Stimulated activated naive CD8-positive, alpha-beta T cell treated with anti-CD3 and anti-CD28 coated beads, Interleukin-15, amount 100 ng/mL, for 72 hours (primary cell): ENCODE results near the gene ZNF407.

Experiments
- ATAC-seq: fragments of 150-1000 bp; cut with Tn5 transposase; 2 replicates; pipeline ENCODE4 v1.10.0; 2021; ENCODE audit warnings: mild to moderate bottlenecking, moderate library complexity
- DNase-seq, 2 donors: peaks; one replicate each; pipeline ENCODE4 v3.0.0; 2021 to 2022
- H3K27ac Mint-ChIP-seq, 2 donors: one replicate each; pipeline ENCODE4 v1.8.0; 2022; ENCODE audit warnings: mild to moderate bottlenecking in 2 of 2, mixed read lengths in 2 of 2, moderate library complexity in 2 of 2
- H3K27me3 Mint-ChIP-seq: one replicate; pipeline ENCODE4 v1.8.0; 2022; ENCODE audit warnings: mixed read lengths
- H3K4me1 Mint-ChIP-seq: one replicate; pipeline ENCODE4 v1.8.0; 2022; ENCODE audit warnings: mild to moderate bottlenecking, mixed read lengths
- H3K4me3 Mint-ChIP-seq, 2 donors: one replicate each; pipeline ENCODE4 v1.8.0; 2022; ENCODE audit warnings: mild to moderate bottlenecking in 2 of 2, mixed read lengths in 2 of 2, moderate library complexity in 1 of 2
- H3K9me3 Mint-ChIP-seq, 2 donors: one replicate each; pipeline ENCODE4 v1.8.0; 2022; ENCODE audit warnings: mixed read lengths in 2 of 2

ZNF407 gene

GRCh38 chr18:74981476-74981875 lies 383.8 kb downstream of the ZNF407 start:
- no peak overlapping the region for H3K4me3 Mint-ChIP-seq
- ATAC-seq (no peak), DNase-seq (no peak)
- H3K27me3 Mint-ChIP-seq = no peaks in the 10 kb centered on the region
- no peaks in the 10 kb centered on the region for H3K4me1 Mint-ChIP-seq
- no peaks in the 10 kb centered on the region for H3K9me3 Mint-ChIP-seq
- H3K27ac Mint-ChIP-seq = no peak overlapping the region

GRCh38 chr18:74982946-74983635 lies 385.4 kb downstream of the ZNF407 start:
- no peaks in the 10 kb centered on the region for H3K27me3 Mint-ChIP-seq
- H3K27ac Mint-ChIP-seq = no peak overlapping the region
- H3K4me1 Mint-ChIP-seq = no peaks in the 10 kb centered on the region
- no peaks in the 10 kb centered on the region for H3K9me3 Mint-ChIP-seq
- no peak for ATAC-seq
- no peak for DNase-seq
- H3K4me3 Mint-ChIP-seq = no peak overlapping the region

GRCh38 chr18:74989134-74989533 lies 391.5 kb downstream of the ZNF407 start:
- no peak overlapping the region for H3K4me3 Mint-ChIP-seq
- no peak overlapping the region for H3K27ac Mint-ChIP-seq
- no peaks in the 10 kb centered on the region for H3K9me3 Mint-ChIP-seq
- DNase-seq (no peak), ATAC-seq (no peak)
- H3K27me3 Mint-ChIP-seq = no peaks in the 10 kb centered on the region
- peaks cover 32% of the 10 kb centered on the region for H3K4me1 Mint-ChIP-seq

- Mint-ChIP-seq H3K27me3 (no peaks in the 10 kb centered on the region), H3K4me3 (peak overlapping the region in 1 of 2 donors; percentile 7), H3K27ac (no peak overlapping the region), H3K9me3 (no peaks in the 10 kb centered on the region), H3K4me1 (peaks cover 47% of the 10 kb centered on the region)
- ATAC-seq (no peak), DNase-seq (no peak)
Observed at GRCh38 chr18:74990563-74991081, 393.0 kb downstream of the ZNF407 start.

GRCh38 chr18:74994502-74995418 lies 397.1 kb downstream of the ZNF407 start:
- Mint-ChIP-seq H3K4me3 (peak overlapping the region; percentile 58 to 65), H3K27me3 (no peaks in the 10 kb centered on the region), H3K9me3 (no peaks in the 10 kb centered on the region), H3K4me1 (peaks cover 43% of the 10 kb centered on the region), H3K27ac (peak overlapping the region; percentile 82 to 94)
- DNase-seq = peak; percentile 7 to 16
- peak; percentile 89 for ATAC-seq

- Mint-ChIP-seq H3K27me3 (no peaks in the 10 kb centered on the region), H3K27ac (peak overlapping the region; percentile 80 to 94)
Observed at GRCh38 chr18:74995419-74995736, 397.7 kb downstream of the ZNF407 start.

GRCh38 chr18:74996055-74996454 lies 398.4 kb downstream of the ZNF407 start:
- Mint-ChIP-seq H3K27me3 (no peaks in the 10 kb centered on the region), H3K4me3 (no peak overlapping the region)

More at GRCh38 chr18:74995419-74995736, 397.7 kb downstream of the ZNF407 start:
- no peak for ATAC-seq
- no peak for DNase-seq
- Mint-ChIP-seq H3K9me3 (no peaks in the 10 kb centered on the region), H3K4me1 (peaks cover 40% of the 10 kb centered on the region), H3K4me3 (peak overlapping the region in 1 of 2 donors; percentile 58)

GRCh38 chr18:74996996-74997395 lies 399.3 kb downstream of the ZNF407 start:
- H3K4me3 Mint-ChIP-seq = no peak overlapping the region
- peaks cover 28% of the 10 kb centered on the region for H3K4me1 Mint-ChIP-seq
- no peaks in the 10 kb centered on the region for H3K9me3 Mint-ChIP-seq
- no peak overlapping the region for H3K27ac Mint-ChIP-seq
- DNase-seq = no peak
- H3K27me3 Mint-ChIP-seq = no peaks in the 10 kb centered on the region
- ATAC-seq = no peak

More at GRCh38 chr18:74996055-74996454, 398.4 kb downstream of the ZNF407 start:
- Mint-ChIP-seq H3K27ac (no peak overlapping the region), H3K9me3 (no peaks in the 10 kb centered on the region), H3K4me1 (peaks cover 33% of the 10 kb centered on the region)
- no peak for ATAC-seq
- no peak for DNase-seq

GRCh38 chr18:75000920-75001319 lies 403.2 kb downstream of the ZNF407 start:
- no peak for DNase-seq
- no peak overlapping the region for H3K27ac Mint-ChIP-seq
- no peak for ATAC-seq
- H3K4me3 Mint-ChIP-seq = no peak overlapping the region
- H3K4me1 Mint-ChIP-seq = no peaks in the 10 kb centered on the region
- no peaks in the 10 kb centered on the region for H3K9me3 Mint-ChIP-seq
- H3K27me3 Mint-ChIP-seq = no peaks in the 10 kb centered on the region

- no peaks in the 10 kb centered on the region for H3K9me3 Mint-ChIP-seq
- ATAC-seq = no peak
- H3K27ac Mint-ChIP-seq = no peak overlapping the region
- H3K27me3 Mint-ChIP-seq = no peaks in the 10 kb centered on the region
- no peak for DNase-seq
- no peak overlapping the region for H3K4me3 Mint-ChIP-seq
- H3K4me1 Mint-ChIP-seq = no peaks in the 10 kb centered on the region
Observed at GRCh38 chr18:75003039-75003438, 405.4 kb downstream of the ZNF407 start.

GRCh38 chr18:75003764-75004690 lies 406.4 kb downstream of the ZNF407 start:
- ATAC-seq = no peak
- H3K27ac Mint-ChIP-seq = no peak overlapping the region
- no peaks in the 10 kb centered on the region for H3K27me3 Mint-ChIP-seq
- no peaks in the 10 kb centered on the region for H3K4me1 Mint-ChIP-seq
- DNase-seq = no peak
- H3K4me3 Mint-ChIP-seq = no peak overlapping the region
- H3K9me3 Mint-ChIP-seq = no peaks in the 10 kb centered on the region

- Mint-ChIP-seq H3K4me1 (no peaks in the 10 kb centered on the region), H3K9me3 (no peaks in the 10 kb centered on the region), H3K27me3 (no peaks in the 10 kb centered on the region), H3K4me3 (no peak overlapping the region), H3K27ac (no peak overlapping the region)
- ATAC-seq (no peak), DNase-seq (no peak)
Observed at GRCh38 chr18:75005626-75006025, 408.0 kb downstream of the ZNF407 start.

- ATAC-seq (no peak), DNase-seq (no peak)
- H3K27me3 Mint-ChIP-seq = no peaks in the 10 kb centered on the region
- H3K4me3 Mint-ChIP-seq = no peak overlapping the region
- H3K4me1 Mint-ChIP-seq = no peaks in the 10 kb centered on the region
- H3K27ac Mint-ChIP-seq = no peak overlapping the region
- H3K9me3 Mint-ChIP-seq = no peaks in the 10 kb centered on the region
Observed at GRCh38 chr18:75008186-75008585, 410.5 kb downstream of the ZNF407 start.

GRCh38 chr18:75009296-75009695 lies 411.6 kb downstream of the ZNF407 start:
- Mint-ChIP-seq H3K4me3 (no peak overlapping the region), H3K27ac (no peak overlapping the region), H3K27me3 (no peaks in the 10 kb centered on the region), H3K9me3 (no peaks in the 10 kb centered on the region), H3K4me1 (no peaks in the 10 kb centered on the region)
- ATAC-seq (no peak), DNase-seq (no peak)

DNA sequence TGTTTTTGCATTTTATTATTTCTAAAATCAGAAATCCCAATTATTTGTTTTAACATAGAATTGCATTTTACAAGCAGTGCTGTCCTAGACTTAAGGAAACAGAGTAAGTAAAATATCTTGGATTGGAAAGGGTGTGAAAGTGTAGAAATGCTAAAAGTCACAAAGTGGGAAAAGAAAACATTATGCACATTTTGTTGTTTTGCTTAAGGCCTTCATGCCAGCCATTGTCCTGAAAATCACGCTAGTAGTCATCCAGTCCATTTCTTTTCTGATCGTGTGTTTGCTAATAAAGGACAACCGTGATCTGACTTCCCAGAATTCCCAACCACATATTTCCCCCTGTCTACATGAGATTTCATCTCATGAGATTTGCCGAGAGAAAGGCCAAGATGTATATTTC lies 412.2 kb downstream of the ZNF407 start:
- Mint-ChIP-seq H3K4me3 (no peak overlapping the region), H3K27me3 (no peaks in the 10 kb centered on the region), H3K27ac (no peak overlapping the region), H3K4me1 (no peaks in the 10 kb centered on the region), H3K9me3 (no peaks in the 10 kb centered on the region)
- no peak for ATAC-seq
- no peak for DNase-seq
